Suprapubic skin (tissue), 3 donors: ENCODE results near the gene MYO9A.

ENCODE experiments used
- EP300 ChIP-seq: sonication (generic); formaldehyde crosslinking; IDR thresholded peaks from one replicate; pipeline ENCODE4 v1.6.1; 2017; ENCODE audit warnings: antibody characterized with exemption
- POLR2A ChIP-seq, 2 donors: fragments of 450-650 bp; IDR thresholded peaks; one replicate each; pipeline ENCODE4 v1.6.1; 2017; ENCODE audit warnings: antibody characterized with exemption in 2 of 2, mild to moderate bottlenecking in 2 of 2, moderate library complexity in 2 of 2
- TF ChIP-seq, protein P1 (sequence below), 2 donors: fragments of 200-600 bp in 1 of 2; fragments of 450-650 bp in 1 of 2; sonication (generic) in 1 of 2; IDR thresholded peaks; one replicate each; pipeline ENCODE4 v1.5.1; 2016 to 2019; ENCODE audit warnings: antibody characterized with exemption in 2 of 2, mild to moderate bottlenecking in 1 of 2, moderate library complexity in 1 of 2

DNA sequence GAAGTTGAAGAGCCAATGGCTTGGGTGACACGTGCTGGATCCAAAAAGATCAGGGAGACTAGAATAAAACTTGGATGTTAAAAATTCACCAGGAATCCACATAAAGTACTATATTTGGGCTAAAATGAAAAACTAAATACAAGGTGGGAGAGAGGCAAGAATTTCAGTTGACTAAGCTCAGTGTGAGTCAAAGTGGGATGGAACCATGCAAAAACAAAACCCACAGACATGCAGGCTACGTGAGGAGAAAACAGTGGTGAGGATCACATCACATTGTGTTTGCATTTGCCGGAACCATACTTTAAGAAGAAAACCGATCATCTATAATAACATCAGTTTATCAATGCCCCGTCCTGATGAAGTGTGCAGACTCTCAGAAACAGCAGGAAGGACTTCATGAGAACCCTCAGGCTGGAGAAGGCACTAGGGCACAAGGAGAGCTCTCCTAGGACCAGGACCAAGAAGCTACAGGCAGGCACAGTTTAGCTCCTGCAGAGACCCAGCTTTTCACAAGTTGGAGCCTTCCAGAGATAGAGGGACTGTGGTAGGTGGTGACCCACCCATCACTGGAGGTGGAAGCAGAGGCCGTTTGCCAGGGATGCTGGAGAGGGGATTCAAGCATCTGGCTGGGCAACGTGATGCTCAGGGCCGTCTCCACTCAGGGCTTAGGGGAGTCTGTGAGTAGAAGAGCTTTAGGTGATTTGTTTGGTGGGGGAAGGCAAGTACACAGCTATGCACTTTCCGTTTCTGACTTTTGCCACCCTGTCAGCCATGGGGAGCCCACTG lies 336.6 kb downstream of the MYO9A start:
- TF ChIP-seq, protein P1, sequence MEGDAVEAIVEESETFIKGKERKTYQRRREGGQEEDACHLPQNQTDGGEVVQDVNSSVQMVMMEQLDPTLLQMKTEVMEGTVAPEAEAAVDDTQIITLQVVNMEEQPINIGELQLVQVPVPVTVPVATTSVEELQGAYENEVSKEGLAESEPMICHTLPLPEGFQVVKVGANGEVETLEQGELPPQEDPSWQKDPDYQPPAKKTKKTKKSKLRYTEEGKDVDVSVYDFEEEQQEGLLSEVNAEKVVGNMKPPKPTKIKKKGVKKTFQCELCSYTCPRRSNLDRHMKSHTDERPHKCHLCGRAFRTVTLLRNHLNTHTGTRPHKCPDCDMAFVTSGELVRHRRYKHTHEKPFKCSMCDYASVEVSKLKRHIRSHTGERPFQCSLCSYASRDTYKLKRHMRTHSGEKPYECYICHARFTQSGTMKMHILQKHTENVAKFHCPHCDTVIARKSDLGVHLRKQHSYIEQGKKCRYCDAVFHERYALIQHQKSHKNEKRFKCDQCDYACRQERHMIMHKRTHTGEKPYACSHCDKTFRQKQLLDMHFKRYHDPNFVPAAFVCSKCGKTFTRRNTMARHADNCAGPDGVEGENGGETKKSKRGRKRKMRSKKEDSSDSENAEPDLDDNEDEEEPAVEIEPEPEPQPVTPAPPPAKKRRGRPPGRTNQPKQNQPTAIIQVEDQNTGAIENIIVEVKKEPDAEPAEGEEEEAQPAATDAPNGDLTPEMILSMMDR (IDR thresholded peaks at IDR 0.05), result no peak
- TF ChIP-seq POLR2A (IDR thresholded peaks at IDR 0.05), result no peak
- TF ChIP-seq EP300, result no peak
